ENCODE results near the gene TFAP2D.

DNA sequence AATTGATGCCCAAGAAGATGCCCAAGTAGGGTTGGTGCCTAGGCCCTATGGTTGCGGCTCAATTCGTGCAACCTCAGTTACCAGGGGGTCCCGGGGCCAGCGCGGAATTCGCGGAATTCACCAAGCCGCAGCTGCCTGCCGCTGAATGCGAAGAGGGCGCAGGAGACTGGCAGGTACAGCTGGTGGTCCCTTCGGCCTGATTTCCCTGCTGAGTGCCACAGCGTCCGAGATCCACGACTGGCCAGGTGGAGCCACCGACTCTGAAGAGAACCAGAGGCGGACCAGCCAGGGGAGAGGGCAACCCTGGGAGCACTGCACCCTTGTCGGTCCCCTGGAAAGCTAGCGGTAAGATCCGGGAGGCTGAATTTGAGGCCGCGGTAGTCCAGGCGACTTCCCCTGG, 6.8 kb upstream of the TFAP2D start:
- no peak for TF ChIP-seq ZNF8 (CRISPR knock-in tag; IDR thresholded peaks at IDR 0.05)
- no peak for TF ChIP-seq ZNF565 (CRISPR knock-in tag; conservative IDR thresholded peaks at IDR 0.05; ENCODE audit: low read depth)
- TF ChIP-seq ISL1 (CRISPR knock-in tag; IDR thresholded peaks at IDR 0.05): no peak
- TF ChIP-seq OSR1 (CRISPR knock-in tag; IDR thresholded peaks at IDR 0.05): no peak
- TF ChIP-seq, protein P1, sequence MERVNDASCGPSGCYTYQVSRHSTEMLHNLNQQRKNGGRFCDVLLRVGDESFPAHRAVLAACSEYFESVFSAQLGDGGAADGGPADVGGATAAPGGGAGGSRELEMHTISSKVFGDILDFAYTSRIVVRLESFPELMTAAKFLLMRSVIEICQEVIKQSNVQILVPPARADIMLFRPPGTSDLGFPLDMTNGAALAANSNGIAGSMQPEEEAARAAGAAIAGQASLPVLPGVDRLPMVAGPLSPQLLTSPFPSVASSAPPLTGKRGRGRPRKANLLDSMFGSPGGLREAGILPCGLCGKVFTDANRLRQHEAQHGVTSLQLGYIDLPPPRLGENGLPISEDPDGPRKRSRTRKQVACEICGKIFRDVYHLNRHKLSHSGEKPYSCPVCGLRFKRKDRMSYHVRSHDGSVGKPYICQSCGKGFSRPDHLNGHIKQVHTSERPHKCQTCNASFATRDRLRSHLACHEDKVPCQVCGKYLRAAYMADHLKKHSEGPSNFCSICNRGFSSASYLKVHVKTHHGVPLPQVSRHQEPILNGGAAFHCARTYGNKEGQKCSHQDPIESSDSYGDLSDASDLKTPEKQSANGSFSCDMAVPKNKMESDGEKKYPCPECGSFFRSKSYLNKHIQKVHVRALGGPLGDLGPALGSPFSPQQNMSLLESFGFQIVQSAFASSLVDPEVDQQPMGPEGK (CRISPR knock-in tag; IDR thresholded peaks at IDR 0.05; ENCODE audit: borderline replicate concordance): no peak
- TF ChIP-seq, protein P2, sequence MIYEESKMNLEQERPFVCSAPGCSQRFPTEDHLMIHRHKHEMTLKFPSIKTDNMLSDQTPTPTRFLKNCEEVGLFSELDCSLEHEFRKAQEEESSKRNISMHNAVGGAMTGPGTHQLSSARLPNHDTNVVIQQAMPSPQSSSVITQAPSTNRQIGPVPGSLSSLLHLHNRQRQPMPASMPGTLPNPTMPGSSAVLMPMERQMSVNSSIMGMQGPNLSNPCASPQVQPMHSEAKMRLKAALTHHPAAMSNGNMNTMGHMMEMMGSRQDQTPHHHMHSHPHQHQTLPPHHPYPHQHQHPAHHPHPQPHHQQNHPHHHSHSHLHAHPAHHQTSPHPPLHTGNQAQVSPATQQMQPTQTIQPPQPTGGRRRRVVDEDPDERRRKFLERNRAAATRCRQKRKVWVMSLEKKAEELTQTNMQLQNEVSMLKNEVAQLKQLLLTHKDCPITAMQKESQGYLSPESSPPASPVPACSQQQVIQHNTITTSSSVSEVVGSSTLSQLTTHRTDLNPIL (CRISPR knock-in tag; IDR thresholded peaks at IDR 0.05; ENCODE audit: low read depth): no peak
- no peak for TF ChIP-seq SNAI2 (CRISPR knock-in tag; IDR thresholded peaks at IDR 0.05)
- TF ChIP-seq, protein P3, sequence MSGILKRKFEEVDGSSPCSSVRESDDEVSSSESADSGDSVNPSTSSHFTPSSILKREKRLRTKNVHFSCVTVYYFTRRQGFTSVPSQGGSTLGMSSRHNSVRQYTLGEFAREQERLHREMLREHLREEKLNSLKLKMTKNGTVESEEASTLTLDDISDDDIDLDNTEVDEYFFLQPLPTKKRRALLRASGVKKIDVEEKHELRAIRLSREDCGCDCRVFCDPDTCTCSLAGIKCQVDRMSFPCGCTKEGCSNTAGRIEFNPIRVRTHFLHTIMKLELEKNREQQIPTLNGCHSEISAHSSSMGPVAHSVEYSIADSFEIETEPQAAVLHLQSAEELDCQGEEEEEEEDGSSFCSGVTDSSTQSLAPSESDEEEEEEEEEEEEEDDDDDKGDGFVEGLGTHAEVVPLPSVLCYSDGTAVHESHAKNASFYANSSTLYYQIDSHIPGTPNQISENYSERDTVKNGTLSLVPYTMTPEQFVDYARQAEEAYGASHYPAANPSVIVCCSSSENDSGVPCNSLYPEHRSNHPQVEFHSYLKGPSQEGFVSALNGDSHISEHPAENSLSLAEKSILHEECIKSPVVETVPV (CRISPR knock-in tag; IDR thresholded peaks at IDR 0.05): no peak
- no peak for TF ChIP-seq ZNF70 (CRISPR knock-in tag; IDR thresholded peaks at IDR 0.05)
- no peak for TF ChIP-seq ESRRG (CRISPR knock-in tag; IDR thresholded peaks at IDR 0.05)
- no peak for TF ChIP-seq RARB (CRISPR knock-in tag; IDR thresholded peaks at IDR 0.05)
- no peak for TF ChIP-seq ZFP30 (CRISPR knock-in tag; IDR thresholded peaks at IDR 0.05)

All from SK-N-SH treated with all-trans-retinoic acid at 6 μM for 48 hours (cell line).